HUES48 (cell line): ENCODE measurements around the gene SDK2.

Source experiments
- H3K27ac ChIP-seq: one replicate; pipeline ENCODE4 v1.7.0; 2013; ENCODE audit warnings: low read depth, low read length, inconsistent platforms
- H3K27me3 ChIP-seq: 2 replicates; pipeline ENCODE4 v1.6.1; 2013; ENCODE audit warnings: mild to moderate bottlenecking, low read length; ENCODE audit not compliant: control insufficient read depth, insufficient read depth
- H3K36me3 ChIP-seq: 2 replicates; pipeline ENCODE4 v1.6.1; 2013; ENCODE audit warnings: low read length; ENCODE audit not compliant: control insufficient read depth, insufficient read depth
- H3K4me1 ChIP-seq: 2 replicates; pipeline ENCODE4 v1.6.1; 2013; ENCODE audit warnings: mild to moderate bottlenecking, low read length; ENCODE audit not compliant: control insufficient read depth, insufficient read depth
- H3K4me3 ChIP-seq: 2 replicates; pipeline ENCODE4 v1.5.1; 2013; ENCODE audit warnings: mild to moderate bottlenecking, low read depth, low read length
- H3K9ac ChIP-seq: 2 replicates; pipeline ENCODE4 v1.6.1; 2013; ENCODE audit warnings: mild to moderate bottlenecking, low read depth, low read length, moderate library complexity
- H3K9me3 ChIP-seq: 2 replicates; pipeline ENCODE4 v1.6.1; 2013; ENCODE audit warnings: low read length; ENCODE audit not compliant: control insufficient read depth, insufficient read depth

SDK2 gene

DNA sequence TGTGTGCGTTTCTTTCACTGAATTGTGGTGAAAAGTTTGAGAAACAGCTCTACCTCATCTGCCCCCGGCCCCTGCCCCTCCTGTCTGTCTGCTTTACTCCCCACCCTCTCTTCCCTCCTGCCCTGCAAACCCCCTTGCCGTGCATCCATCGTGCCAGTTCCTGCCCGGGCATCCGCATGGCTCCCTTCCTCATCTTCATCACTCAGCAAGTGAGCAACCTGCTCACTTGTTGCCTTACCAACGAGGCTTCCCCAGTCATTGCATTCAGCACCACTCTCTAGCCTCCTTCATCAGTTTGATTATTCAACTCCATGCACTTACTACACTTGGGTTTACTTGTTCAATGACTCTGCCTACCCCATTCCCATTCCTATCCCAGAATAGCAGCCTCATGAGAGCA lies 34.8 kb upstream of the SDK2 start:
- Histone ChIP-seq H3K27me3 (no peaks in the 10 kb centered on the region), H3K36me3 (no peaks in the 10 kb centered on the region), H3K9me3 (peaks cover 3% of the 10 kb centered on the region; the same call in 1 of the 2 replicates), H3K4me3 (no peak overlapping the region), H3K9ac (no peak overlapping the region), H3K27ac (no peak overlapping the region), H3K4me1 (peaks cover 10% of the 10 kb centered on the region; the same call in 1 of the 2 replicates)

DNA sequence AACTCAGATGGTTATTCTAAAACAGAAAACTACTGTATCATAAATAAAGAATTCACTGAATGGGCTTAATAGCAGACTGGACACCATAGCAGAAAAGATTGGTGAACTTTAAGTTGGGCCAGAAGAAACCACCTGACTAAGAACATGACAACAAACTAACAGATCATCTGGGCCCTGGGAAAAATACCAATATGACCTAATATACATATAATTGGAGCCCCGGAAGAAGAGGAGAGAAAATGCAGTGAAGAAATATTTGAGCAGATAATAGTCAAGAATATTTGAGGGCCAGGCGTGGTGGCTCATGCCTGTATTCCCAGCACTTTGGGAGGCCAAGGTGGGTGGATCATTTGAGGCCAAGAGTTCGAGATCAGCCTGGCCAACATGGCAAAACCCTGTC lies 25.5 kb upstream of the SDK2 start:
- Histone ChIP-seq H3K9ac (no peak overlapping the region), H3K36me3 (no peaks in the 10 kb centered on the region), H3K27ac (no peak overlapping the region), H3K4me1 (no peaks in the 10 kb centered on the region; the same call in 1 of the 2 replicates), H3K4me3 (no peak overlapping the region), H3K27me3 (no peaks in the 10 kb centered on the region), H3K9me3 (no peaks in the 10 kb centered on the region)

DNA sequence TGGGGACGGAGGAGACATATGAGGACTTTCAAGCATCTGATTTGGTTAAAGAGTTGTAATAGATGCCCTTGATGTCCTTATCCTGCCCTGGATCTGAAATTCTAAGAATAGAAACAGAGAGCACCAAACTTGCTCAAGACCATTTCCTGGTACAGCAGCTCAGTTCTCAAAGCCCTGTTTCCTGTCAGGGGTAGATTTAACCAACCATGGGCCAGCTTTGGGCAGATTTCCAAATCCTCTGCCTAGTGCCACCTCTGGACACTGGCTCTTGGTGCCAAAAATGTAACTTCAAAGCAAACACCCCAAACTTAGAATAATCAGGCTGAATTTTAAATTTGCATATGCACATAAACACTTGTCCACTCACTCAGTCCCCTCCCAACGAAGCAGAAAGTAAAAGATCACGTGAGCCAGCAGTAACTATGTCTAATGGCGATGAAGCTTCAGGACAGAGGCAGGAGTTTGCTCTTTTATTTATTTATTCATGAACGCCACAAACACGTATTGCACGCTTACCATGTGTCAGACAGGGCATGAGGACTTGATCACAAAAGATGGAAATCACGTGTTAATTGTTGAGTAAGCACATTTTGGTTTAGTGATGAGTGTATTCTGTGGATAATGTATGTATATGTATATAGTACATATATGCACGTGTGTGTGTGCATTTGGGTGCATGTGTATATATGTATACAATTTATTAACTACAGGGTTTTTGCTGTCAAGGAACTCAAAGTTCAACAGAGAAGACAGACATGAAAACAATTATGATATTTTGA lies 23.1 kb upstream of the SDK2 start:
- H3K9me3 ChIP-seq: no peaks in the 10 kb centered on the region
- H3K36me3 ChIP-seq: no peaks in the 10 kb centered on the region
- H3K27ac ChIP-seq: no peak overlapping the region
- H3K4me1 ChIP-seq: no peaks in the 10 kb centered on the region; the same call in 1 of the 2 replicates
- H3K4me3 ChIP-seq: no peak overlapping the region
- H3K9ac ChIP-seq: no peak overlapping the region
- H3K27me3 ChIP-seq: no peaks in the 10 kb centered on the region

DNA sequence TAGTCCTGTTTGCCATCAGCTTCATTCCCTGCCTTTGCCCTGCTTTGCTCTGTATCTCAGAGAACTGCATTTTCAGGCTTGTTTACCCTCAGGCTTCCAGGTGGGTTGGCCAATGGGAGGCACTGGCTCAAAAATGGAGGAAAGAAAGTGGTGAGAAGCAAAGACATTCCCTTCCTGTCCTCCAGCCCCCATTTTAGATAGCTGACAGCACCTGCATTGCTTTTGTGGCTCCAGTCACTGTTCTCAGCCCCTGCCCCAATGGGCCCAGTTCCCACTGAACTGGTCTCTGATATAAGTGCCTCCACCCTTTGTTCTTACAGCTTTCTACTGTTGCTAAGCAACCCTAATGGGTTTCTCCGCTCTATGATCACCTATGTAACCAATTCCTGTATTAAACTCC lies 19.4 kb upstream of the SDK2 start:
- Histone ChIP-seq H3K27ac (no peak overlapping the region), H3K27me3 (no peaks in the 10 kb centered on the region), H3K9ac (no peak overlapping the region), H3K9me3 (no peaks in the 10 kb centered on the region), H3K4me1 (no peaks in the 10 kb centered on the region; the same call in 1 of the 2 replicates), H3K4me3 (no peak overlapping the region), H3K36me3 (no peaks in the 10 kb centered on the region)

DNA sequence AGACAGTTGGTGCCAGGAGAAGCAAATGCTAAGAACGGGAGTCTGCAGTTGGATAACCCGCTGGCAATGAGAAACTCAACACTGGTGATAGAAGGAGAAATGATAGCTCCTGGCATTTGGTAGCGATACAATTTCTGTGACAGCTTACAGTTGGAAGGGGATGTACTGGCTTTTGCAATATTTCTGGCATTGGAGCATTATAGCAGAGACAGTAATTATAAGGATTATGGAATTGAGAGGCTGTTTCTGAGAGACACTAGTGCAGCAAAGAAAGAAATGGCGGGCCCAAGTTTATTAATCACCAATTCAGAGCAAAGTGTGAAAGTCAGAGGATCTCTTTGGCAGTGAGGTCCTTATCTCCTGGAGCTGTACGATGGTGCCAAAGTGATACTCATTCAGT lies 16.1 kb upstream of the SDK2 start:
- H3K4me3 ChIP-seq: no peak overlapping the region
- no peaks in the 10 kb centered on the region; the same call in 1 of the 2 replicates for H3K4me1 ChIP-seq
- no peaks in the 10 kb centered on the region for H3K27me3 ChIP-seq
- H3K9me3 ChIP-seq: no peaks in the 10 kb centered on the region
- H3K9ac ChIP-seq: no peak overlapping the region
- no peaks in the 10 kb centered on the region for H3K36me3 ChIP-seq
- H3K27ac ChIP-seq: no peak overlapping the region

DNA sequence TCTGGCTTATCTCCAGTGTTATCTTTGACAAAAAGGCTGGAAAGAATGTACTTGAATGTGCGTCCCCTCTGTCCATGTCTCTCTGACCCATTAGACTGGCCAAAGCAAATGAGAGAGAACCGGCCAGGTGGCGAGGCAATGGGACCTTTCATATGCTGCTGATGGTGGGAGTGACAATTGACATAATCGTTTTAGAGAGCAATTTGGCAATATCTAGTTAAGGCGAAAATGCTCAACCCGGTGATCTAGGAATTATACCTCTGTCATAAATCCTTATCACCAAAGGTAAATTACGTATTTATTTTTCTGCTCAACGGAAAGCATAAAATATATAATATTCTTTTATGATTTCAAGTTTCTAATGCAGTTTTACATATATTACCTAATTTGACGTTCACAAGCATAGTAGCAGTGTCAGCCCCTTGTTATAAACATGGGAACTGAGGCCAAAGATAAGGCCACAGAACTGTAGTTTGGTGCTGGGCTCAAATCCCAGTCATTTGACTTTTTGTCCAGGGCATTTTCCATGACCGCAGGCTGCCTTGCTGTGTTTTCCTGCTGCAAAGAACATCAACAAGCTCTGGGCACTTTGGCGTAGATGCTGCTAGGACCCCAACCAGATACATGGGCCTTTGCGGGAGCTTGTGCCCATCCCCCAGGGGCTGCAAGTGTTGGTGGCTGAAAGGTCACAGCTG lies 14.7 kb upstream of the SDK2 start:
- no peak overlapping the region for H3K27ac ChIP-seq
- no peaks in the 10 kb centered on the region for H3K36me3 ChIP-seq
- H3K4me3 ChIP-seq: no peak overlapping the region
- no peak overlapping the region for H3K9ac ChIP-seq
- no peaks in the 10 kb centered on the region for H3K4me1 ChIP-seq
- H3K9me3 ChIP-seq: no peaks in the 10 kb centered on the region
- no peaks in the 10 kb centered on the region for H3K27me3 ChIP-seq

DNA sequence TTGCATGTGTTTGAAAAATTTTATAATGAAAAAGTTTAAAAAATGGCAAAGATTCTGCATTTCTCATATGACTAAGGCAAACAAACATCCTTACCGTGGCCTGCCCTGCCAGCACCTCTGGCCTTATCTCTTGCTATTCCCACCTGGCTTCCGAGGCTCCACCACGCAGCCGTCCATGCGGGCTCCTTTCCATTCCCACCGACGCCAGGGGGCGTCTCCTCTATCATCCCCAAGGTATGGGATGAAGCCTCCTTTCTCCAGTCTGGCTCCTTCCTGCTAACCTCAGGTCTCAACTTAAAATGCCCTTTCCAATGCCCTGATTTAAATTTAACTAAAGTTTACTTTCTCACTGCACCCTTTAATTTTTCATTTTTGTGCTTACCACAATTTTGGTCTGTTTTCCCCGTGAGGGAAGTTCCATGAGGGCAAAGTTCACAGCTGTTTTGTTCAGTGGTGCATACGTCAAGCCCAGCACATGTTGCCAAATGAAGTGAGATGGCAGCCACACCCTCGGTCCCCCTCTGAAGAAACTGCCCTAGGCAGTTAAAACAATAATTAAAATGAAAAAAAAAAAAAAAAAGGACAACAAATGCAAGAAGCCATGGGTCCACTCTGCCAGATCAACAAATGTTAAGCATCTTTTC lies 13.3 kb upstream of the SDK2 start:
- H3K36me3 ChIP-seq: no peaks in the 10 kb centered on the region
- H3K27me3 ChIP-seq: no peaks in the 10 kb centered on the region
- no peak overlapping the region for H3K4me3 ChIP-seq
- no peaks in the 10 kb centered on the region for H3K4me1 ChIP-seq
- H3K27ac ChIP-seq: no peak overlapping the region
- H3K9ac ChIP-seq: no peak overlapping the region
- no peaks in the 10 kb centered on the region for H3K9me3 ChIP-seq

DNA sequence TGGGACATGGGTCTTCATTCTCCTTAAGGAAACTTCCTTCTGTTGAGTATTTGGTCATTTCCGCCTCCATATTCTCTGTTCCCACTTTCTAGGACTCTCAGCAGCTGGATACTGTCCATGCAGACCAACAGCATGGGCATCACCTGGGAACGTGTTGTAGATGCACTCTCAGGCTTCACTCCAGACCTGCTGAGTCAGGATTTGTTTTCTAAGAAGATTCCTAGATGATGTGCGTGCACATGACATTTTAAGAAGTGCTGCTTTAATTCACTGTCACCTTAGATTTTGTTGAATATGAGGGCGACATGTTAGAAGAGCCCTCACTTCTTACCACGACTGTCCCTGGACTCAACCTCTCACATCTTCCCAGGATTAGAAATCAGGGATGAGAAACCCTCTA lies 10.0 kb upstream of the SDK2 start:
- Histone ChIP-seq H3K4me3 (no peak overlapping the region), H3K4me1 (no peaks in the 10 kb centered on the region), H3K27me3 (no peaks in the 10 kb centered on the region; the same call in 1 of the 2 replicates), H3K9me3 (no peaks in the 10 kb centered on the region), H3K27ac (no peak overlapping the region), H3K9ac (no peak overlapping the region), H3K36me3 (no peaks in the 10 kb centered on the region)

DNA sequence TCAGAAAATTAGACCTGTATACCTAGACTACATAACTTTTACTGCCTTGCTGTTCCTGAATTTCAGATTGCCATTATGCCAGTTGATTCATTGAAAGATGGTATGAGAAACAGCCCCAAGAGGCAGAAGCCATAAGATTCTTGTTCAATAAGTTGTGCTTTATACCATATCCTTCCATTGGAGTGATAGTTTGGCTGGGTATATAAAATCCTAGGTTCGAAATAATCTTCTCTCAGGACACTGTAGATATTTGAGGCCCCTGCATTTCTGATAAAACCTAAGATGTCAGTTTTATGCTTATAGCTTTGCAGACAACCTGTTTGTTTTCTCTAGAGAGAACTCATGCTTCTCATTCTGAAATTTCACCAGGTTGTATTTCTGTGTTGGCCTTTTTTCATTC lies 9.6 kb upstream of the SDK2 start:
- H3K27ac ChIP-seq: no peak overlapping the region
- H3K36me3 ChIP-seq: no peaks in the 10 kb centered on the region
- no peaks in the 10 kb centered on the region for H3K9me3 ChIP-seq
- no peak overlapping the region for H3K9ac ChIP-seq
- H3K4me3 ChIP-seq: no peak overlapping the region
- peaks cover under 1% of the 10 kb centered on the region for H3K27me3 ChIP-seq
- no peaks in the 10 kb centered on the region for H3K4me1 ChIP-seq

DNA sequence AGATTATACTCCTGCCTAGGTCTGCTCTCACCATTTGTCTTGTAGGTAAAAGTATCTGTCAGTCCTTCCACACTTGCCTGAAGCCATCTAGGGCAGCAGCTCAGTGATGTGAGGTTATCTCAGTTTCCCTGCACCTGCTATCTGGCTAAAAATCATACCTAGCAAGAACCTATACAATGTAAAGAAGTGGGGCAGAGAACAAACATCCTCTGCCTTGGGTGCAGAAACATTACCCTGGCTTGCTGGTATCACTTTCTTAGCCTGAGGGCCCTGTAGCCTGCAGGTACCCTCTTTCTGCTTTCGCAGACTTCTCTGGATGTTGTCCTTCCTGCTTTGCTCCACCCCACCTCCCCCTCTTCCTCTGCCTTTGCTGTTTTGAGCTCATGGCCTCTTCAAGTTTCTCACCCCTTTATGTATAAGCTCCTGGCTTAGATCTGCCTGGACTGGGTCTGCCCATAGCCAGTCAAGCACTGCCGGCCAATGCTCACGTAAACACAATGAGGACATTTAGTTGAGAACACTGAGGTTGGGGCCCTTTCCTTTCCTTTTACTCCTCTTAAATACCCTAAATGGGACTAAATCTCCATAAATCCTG lies 8.7 kb upstream of the SDK2 start:
- Histone ChIP-seq H3K9me3 (no peaks in the 10 kb centered on the region), H3K27me3 (peaks cover 9% of the 10 kb centered on the region), H3K9ac (no peak overlapping the region), H3K36me3 (no peaks in the 10 kb centered on the region), H3K27ac (no peak overlapping the region), H3K4me1 (no peaks in the 10 kb centered on the region), H3K4me3 (no peak overlapping the region)
